Activated T-cell treated with anti-CD3 and anti-CD28 coated beads, Interleukin-2, amount 50 U/mL, for 1 hour (primary cell): ENCODE results near the gene PCK2.

Experiments used
- DNase-seq: peaks from one replicate; pipeline ENCODE4 v3.0.0-alpha.2; 2020

Gene PCK2

GRCh38 chr14:24062216-24062980 is 31.7 kb upstream of the PCK2 start:
- no peak for DNase-seq

- DNase-seq, result no peak
Measured at GRCh38 chr14:24063263-24063836, 30.8 kb upstream of the PCK2 start.

GRCh38 chr14:24064091-24064795 is 29.9 kb upstream of the PCK2 start:
- no peak for DNase-seq

GRCh38 chr14:24064856-24065255 is 29.3 kb upstream of the PCK2 start:
- DNase-seq, result no peak

- DNase-seq, result no peak
Measured at GRCh38 chr14:24065408-24065807, 28.7 kb upstream of the PCK2 start.

GRCh38 chr14:24066496-24067132 is 27.5 kb upstream of the PCK2 start:
- no peak for DNase-seq

GRCh38 chr14:24067133-24068082 is 26.7 kb upstream of the PCK2 start:
- no peak for DNase-seq

GRCh38 chr14:24068711-24069410 is 25.2 kb upstream of the PCK2 start:
- no peak for DNase-seq

GRCh38 chr14:24069411-24069735 is 24.7 kb upstream of the PCK2 start:
- no peak for DNase-seq

GRCh38 chr14:24070285-24071143 is 23.6 kb upstream of the PCK2 start:
- no peak for DNase-seq

GRCh38 chr14:24071144-24071697 is 22.9 kb upstream of the PCK2 start, which contains the start of gene CPNE6:
CPNE6 (plus strand) TSS chr14:24071562; CDS start chr14:24072937, 1,375 bp downstream.
- no peak for DNase-seq

GRCh38 chr14:24071836-24072430 is 22.2 kb upstream of the PCK2 start:
- no peak for DNase-seq

GRCh38 chr14:24072436-24072835 is 21.7 kb upstream of the PCK2 start:
- DNase-seq, result no peak

- DNase-seq, result no peak
Measured at GRCh38 chr14:24072881-24073877, 20.9 kb upstream of the PCK2 start.

GRCh38 chr14:24074625-24075484 is 19.3 kb upstream of the PCK2 start:
- no peak for DNase-seq

- DNase-seq, result no peak
Measured at GRCh38 chr14:24075485-24076301, 18.4 kb upstream of the PCK2 start.

GRCh38 chr14:24076302-24076601 is 17.9 kb upstream of the PCK2 start:
- no peak for DNase-seq
